Measurements from ENCODE around the gene MAGI1.

Gene MAGI1

DNA sequence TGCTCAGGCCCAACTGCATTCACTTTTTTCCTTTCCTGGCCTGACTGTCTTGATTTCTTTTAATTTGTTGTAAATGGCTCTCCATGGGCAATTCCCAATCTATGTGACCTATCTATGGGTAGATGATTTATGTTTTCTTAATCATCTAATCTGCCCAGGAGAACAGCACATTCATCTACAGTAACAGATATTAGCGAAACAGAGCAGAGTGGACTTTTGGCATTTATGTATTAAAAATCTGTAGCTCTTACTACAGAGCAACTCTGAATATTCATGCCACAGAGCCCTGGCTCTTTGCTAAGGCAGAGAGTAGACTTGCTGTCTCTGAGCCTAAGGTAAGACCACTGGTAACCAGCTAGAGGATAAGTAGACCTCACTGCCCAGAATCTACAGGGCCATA is 676.0 kb downstream of the MAGI1 start:
- no peak for DNase-seq (ENCODE audit: low read depth in 2 of 2)

DNA sequence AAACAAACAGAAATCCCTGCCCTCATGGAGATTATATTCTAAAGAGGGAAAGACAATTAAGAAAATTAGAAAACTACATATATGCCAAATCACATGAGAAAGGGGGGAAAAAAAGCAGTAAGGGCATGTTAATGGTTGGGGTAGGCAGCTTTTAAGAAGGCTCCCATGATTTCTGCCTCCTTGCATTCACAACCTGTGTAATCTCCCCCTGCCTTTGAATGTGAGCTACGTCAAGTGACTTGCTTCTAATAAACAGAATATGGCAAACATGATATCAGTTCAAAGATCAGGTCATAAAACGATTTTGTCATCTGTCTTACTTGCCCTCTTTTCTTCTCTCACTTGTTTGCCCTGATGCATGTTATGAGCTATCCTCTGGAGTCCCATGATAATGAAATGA is 677.3 kb downstream of the MAGI1 start:
- DNase-seq (ENCODE audit: low read depth in 2 of 2): no peak

DNA sequence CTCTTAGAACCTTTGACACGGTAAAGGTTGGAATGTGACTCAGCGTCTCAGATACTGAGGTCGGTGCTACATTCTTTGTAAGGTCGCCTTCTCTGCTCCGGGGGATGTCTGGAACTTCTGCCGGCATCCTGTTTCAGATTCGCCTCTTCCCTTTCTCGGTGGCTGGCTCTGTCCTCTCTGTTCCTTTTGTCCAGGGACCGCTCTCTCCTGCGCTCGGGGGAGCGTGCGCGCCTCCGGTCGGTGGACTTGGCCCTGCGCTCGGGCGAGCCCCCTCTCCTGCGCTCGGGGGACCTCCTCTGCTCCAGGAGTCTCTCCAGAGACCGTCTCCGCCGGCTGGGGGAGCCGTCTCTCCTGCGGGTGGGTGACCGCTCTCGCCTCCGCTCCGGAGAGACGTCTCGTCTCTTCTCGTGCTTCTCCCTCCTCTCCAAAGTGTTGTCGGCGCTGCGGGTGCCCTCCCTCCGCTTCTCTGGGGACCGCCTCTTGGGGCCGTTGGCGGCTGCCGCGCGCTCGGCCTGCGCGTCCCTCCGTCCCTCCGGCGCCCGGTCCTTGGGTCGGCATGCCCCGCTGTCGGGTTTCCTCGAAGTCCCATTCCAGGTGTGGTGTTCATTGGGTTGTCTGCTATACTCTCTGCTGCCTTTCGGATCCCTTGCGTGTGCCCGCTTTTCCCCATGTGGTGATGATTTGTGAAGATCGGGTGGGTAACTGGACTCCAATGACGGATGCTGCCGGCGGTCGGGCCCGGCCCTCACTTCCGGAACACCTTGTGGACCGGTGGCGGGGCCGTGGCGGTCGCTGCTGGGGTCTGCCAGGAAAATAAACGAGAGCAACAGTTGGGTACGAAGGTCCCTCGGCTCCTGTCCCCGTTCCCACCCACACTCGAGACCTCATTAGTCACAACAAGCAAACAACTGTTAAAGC is 682.1 kb downstream of the MAGI1 start:
- DNase-seq (ENCODE audit: low read depth in 2 of 2): no peak

DNA sequence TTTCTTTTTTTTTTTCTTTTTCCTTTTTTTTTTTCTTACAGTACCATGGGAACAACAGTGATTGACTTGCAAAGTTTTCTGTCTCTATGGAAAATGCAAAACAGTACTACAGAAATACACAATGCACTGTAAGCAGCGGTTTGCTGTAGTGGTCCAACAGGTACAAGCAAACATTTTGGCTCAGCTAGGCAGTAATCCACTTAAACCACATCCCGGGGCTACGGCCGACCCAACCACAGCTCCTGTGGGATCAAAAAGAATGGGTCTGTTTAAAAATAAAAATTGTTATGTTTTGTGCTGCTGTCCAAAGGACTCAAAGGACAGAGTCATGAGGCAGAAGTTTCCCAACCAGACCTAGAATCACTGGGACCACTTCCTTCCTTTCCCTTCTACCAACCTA is 683.8 kb downstream of the MAGI1 start:
- DNase-seq (ENCODE audit: low read depth in 2 of 2): no peak

DNA sequence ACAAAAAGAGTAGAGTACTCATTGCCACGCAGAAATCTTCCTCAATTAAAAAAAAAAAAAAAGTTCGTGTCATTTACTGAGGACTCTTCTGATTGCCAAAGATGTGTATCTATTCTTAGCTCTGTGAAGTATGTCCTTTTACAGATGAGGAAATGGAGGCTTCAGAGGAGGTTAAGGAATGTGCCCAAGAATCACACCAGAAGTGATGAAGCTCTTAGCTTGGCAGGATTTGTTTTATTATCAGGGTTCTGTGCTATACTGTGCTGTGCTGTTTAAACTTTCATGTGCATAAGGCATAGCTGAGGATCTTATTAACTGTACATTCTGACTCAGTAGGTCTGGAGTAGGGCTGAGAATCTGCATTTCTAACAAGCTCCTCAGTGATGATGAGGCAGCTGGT is 685.8 kb downstream of the MAGI1 start:
- DNase-seq (ENCODE audit: low read depth in 2 of 2): no peak

DNA sequence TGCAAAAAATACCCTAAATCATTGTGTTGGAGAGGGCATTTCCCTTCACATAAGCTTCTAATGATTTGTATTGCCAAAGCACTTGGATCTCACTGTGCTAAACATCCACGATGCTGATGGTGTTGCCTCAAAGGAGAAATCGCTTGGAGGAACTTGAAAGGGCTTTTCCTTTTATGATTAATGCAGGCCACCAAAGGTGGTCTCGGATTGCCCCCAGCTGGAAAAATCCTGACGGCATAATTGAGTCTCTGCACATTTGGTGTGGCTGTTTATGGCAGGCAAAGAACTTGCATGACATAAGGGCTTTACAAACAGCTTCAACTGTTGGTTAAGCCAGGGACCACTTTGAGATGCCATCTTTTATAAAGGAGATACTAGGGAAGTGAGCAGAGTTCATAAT is 687.0 kb downstream of the MAGI1 start:
- DNase-seq (ENCODE audit: low read depth in 2 of 2): no peak

DNA sequence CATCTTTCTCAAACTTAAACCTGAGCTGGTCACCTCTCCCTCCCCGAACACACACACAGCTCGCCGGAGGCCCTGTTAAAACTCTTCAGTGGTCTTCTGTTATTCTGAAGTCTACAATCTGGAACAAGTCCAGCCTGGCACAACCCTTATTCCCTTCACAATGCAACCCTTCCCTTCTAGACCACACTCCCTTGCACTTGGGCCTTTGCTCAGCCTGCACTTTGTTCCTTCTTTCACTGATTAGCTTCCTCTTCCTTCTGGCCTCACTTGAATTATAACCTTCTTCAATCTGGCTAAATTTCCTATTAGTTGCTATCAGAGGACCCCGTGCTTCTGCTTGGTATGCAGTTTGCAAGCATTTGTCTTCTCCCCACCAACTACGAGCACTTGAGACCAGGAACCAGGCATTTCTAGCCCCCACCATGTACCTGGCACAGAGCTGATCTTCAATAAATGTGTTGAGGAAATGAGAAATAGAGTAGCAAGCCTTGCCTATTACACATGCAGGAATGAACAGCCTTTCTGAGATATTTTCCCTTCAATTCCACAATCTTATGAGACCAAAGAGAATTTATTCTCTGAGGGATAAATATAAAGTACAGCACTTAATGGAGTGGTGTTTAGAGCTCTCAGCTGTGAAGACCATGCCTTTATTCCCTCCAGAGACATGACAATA is 687.8 kb downstream of the MAGI1 start:
- no peak for DNase-seq (ENCODE audit: low read depth in 2 of 2)

DNA sequence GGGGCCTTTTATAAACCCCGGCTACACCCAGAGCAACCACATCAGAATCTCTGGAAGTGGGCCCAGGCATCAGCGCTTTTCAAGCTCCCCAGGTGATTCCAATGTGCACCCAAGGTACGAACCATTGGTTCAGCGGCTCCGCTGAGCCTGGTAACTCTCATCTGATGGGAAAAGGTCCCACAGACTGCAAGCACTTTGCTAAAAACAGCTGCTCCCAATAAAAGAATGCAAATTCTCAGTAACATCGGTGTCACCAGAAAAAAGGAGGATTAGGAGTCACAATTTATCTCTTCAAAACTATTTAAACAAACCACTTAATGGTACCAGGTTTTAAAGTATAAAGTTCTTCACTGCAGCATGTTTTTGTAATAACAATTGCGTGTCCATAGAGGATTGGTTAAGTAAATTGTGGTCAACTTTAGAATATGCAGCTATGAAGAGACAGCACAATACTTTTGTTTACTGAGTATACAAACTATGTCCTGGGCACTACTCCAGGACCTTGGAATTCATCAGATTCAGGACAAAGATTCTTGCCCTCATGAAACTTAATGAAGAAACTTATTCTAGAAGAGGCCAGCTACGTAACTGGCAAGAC is 690.2 kb downstream of the MAGI1 start:
- no peak for DNase-seq (ENCODE audit: low read depth in 2 of 2)

DNA sequence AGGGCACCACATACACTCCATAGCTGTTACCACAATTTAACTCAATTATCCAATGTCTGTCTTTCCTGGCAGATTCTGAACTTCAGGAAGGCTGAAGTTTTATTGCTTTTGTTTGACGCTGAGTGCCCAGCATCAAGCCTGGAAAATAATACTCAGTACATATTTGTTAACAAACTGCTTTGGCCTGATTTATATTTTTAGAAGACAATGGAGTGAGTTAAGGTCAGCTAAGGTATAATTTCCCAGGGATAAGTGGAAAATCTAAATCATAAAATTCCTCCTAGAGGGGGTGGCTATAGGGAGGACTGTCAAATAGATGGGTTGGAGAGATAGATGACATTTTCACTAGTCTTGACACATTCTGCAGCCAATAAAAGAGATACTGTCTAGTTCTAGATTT is 691.6 kb downstream of the MAGI1 start:
- DNase-seq (ENCODE audit: low read depth in 2 of 2): no peak

DNA sequence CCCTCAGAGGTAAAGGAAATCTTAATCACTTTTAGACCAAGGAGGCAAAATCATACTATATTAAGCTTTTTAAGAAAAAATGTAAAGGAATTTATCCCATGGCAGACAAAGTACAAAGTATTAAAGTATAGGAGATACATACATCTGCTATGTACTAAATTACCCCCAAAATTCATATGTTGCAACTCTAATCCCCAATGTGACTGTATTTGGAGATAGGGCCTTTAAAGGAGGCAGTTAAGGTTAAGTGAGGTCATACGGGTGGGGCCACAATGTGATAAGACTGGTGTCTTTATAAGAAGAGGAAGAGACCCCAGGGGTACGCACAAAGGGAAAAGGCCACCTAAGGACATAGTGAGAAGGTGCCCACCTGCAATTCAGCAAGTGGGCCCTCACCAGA is 693.9 kb downstream of the MAGI1 start:
- no peak for DNase-seq (ENCODE audit: low read depth in 2 of 2)

DNA sequence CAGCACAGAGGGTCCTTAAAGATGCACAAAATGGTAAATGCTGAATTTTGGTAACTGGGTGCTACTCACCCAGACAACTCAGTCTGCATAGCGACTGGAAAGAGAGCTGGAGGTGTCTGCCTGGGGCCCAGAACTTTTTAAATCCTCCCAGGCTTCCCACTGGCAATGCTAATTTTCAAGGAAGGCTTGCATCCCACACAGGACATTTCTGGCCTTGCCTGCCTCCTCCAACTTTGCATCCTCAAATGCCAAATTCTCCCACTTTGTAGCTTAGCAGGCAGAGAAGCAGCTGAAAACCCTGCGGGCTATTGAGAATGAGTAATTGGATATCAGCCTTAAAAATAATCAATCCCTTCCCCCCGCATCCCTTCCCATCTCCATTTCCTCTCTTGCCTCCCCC is 694.3 kb downstream of the MAGI1 start:
- no peak for DNase-seq (ENCODE audit: low read depth in 2 of 2)

DNA sequence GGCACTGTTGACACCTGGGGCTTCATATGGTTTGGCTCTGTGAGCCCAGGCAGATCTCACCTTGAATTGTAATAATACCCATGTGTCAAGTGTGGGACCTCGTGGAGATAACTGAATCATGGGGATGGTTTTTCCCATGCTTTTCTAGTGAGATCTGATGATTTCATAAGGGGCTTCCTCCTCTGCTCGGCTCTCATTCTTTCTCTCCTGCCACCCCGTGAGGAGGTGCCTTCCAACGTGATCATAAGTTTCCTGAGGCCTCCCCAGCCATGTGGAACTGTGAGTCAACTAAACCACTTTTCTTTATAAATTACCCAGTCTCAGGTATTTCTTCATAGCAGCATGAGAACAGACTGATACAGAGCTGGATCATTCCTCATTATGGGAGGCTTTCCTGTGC is 695.0 kb downstream of the MAGI1 start:
- no peak for DNase-seq (ENCODE audit: low read depth in 2 of 2)

DNA sequence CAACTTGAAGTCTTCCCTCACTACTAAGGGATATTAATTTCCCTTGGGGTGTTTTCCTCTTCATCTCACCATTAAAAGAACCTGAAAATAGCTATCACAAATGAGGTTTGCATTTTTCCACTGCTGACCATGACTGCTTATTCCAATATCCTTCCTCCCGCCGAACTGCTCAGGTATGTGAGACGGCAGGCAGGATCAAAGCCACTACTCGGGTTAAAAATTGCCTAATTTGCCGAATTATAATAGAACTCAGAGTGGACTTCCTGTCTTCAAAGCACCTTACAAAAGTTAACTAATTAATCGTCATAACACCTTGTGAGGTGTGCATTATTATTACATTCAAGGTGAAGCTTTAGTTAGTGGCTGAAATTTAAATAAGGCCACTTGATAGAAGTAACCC is 695.7 kb downstream of the MAGI1 start:
- no peak for DNase-seq (ENCODE audit: low read depth in 2 of 2)

DNA sequence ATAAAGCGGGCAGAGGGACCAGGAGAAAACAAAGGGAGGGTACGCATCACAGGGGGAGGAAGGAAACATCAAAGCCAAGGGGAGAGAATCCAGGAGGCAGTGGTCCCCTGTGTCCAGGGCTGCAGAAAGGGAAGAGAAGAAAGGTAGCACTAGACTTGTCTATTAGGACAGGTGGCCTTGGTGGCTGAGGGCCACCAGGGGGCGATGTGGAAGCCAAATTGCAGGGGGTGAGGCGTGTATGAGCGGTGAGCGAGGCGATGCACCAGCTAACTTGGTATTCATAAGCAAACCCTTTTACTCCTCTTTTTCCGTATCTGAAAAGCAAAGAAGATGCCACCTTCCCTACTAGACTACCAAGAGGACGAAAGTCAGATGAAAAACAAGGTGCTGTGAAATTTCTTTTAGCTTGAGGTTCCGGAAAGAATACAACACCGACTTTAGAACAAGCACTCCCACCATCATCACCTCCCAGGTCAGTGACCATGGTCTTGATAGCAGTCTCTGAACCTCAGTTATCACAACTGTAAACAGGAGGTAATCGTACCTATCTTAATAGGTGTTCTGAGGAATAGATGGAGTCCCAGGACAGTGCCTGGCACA is 696.5 kb downstream of the MAGI1 start:
- no peak for DNase-seq (ENCODE audit: low read depth in 2 of 2)

DNA sequence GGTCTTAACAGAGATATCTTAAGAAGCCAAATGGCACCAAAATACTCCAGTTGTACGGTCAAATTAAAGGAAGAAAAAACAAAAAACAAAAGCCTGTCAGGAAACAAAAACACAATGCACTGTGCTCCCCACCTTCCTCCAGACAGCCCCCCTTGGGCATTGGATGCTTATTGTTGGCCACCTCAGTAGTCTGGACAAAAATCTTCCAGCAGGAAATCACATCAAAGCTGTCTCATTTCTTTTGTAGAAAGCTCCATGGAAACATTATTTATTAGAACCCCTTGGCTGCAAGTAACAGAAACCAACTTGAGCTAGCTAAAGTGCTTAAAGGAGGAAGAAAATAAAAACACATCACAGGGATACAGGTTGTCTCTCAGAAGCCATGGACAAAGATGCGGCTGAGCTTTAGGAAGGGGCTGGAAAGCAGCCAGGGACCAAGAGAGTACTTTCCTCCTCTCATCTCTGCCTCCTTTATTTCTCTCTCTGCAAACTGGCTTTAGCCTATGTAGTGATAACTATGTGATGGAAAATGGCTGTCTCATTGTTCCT is 699.5 kb downstream of the MAGI1 start:
- DNase-seq (ENCODE audit: low read depth in 2 of 2): no peak

DNA sequence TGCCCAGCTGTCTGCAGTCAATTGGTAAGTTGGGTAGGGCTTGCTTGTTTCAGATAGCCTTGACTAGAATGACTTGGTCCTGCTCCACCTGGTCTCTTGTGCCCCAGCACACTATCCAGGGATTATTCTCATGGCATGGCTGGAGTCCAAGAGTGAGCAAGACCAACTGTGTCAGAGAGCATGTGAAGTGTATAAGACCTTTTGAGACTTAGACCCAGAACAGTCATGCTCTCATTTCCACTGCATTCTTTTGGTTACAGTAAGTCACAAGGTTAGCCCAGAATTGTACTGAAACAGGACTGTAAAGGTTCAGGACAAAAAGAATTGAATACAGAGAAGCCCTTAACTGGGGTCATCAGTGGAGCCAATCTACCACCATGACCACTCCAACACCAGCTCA is 700.1 kb downstream of the MAGI1 start:
- DNase-seq (ENCODE audit: low read depth in 2 of 2): no peak

DNA sequence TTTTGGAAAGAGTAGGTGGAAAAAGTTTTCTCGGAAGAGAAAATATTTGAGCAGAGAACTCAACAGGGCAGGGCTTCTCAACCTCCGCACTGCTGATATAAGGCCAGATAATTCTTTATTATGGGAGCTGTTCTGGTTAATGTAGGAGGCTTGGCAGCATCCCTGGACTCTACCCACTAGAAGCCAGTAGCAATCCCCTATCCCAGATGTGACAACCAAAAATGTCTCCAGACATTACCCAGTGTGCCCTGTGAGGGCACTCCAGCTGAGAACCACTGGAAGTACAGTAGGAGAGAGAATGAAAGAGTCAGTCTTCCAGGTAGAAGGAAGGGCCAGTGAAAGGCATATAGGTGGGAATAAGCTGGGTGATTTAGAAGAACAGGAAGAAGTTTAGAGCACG is 703.1 kb downstream of the MAGI1 start:
- no peak for DNase-seq (ENCODE audit: low read depth in 2 of 2)

DNA sequence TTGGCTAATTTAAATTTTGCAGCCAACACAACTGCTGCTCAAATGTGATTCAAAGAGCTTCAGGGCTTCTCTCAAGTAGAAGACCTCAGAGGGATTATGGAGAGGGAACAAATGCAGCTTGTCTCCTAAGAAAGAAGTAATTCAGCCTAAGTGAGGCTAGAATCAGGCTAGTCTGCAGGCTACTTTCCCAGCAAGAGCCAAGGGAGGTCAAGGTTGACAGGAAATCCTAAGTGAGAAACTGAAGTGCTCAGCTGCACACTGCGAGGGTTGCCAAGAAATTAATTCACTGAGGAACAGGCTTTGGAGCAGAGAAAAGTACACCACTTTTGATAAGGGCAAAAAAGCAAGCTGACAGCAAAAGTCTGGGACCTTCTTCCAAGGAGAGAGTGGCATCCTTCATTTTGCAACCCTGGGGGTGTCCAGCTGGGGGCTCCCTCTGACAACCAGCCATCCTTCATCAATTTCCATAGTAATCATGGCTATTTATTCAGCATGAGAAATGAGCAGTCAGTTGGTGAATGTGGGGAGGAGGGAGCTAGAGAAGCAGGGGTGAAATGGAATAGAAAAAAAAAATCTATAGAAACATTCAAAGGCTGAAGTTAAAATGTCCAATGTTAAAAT is 704.6 kb downstream of the MAGI1 start:
- DNase-seq (ENCODE audit: low read depth in 2 of 2): no peak

DNA sequence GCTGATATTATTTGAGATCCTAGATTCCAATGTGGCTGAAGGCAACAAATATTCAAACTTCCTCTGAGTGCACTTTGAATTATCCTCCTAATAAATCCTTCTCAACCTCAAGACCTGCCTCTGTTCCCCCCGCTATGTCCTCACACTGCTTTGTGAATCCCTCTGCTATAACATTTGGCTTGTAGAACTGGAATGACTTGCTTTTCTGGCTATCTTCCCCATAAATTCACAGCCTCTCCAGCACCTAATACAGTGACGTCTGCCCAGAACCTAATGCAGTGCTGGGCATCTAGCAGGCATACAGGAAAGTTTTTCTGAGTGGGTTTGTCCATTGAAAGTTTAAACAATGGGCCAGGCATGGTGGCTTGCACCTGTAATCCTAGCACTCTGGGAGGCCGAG is 707.0 kb downstream of the MAGI1 start:
- DNase-seq (ENCODE audit: low read depth in 2 of 2): no peak

DNA sequence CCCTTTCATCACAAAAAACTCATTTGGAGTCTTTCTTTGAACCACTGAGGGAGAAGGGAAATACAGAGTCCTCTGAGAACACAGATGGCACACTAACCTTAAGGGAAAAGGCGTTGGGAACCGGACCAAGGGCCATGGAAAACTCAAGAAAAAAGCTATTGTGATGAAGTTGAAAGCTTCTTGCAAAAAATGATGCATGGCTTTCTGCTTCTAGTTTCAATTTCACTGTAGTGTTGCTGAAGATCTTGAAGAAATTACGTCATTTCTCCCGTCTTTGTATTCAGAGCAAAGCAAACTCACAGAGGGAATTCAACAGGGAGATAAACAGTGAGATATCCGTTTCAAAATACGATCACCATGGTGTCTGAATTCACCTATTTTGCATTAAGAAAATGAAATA is 708.6 kb downstream of the MAGI1 start:
- DNase-seq (ENCODE audit: low read depth in 2 of 2): no peak

DNA sequence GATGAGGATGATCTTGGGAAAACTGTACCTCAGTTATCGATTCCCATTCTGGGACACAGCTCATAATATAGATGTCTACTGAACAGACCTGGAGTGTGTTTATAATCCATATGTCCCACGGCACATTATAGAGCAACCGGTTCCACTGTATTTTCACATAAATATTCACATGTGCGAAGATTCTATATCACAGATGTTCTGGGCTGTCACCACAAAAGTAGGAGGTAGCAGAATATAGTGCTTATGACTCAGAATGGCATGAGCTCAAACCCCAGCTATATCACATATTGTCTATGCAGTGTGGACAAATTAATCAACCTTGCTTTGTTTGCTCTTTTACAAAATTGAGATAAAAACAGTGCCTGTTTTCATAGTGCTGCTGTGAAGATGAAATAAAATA is 710.6 kb downstream of the MAGI1 start:
- DNase-seq (ENCODE audit: low read depth in 2 of 2): no peak

DNA sequence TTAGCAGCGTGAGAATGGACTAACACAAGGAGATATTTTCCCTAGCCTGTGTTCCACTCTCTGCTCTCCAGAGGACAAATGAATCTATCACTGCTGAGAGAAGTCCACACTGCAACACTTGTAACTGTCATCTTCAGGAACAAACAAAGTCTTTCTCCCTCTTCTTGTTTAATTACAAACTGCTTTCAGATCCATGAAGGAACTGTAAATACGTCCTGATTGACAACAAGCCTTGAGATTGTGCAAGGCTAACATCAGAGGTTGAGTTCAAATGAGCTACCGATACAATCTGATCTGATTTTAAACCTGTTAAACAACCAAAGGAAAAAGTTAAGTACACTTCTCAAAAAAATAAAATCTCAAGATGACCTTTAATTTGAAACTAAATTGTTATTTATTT is 712.1 kb downstream of the MAGI1 start:
- no peak for DNase-seq (ENCODE audit: low read depth in 2 of 2)

Data from stimulated activated CD8-positive, alpha-beta memory T cell treated with anti-CD3 and anti-CD28 coated beads, Interleukin-15, amount 100 ng/mL, for 48 hours (primary cell).